ENCODE measurements around the gene FCER1A.

GRCh38 chr1:159315381-159315780 lies 13.2 kb downstream of the FCER1A start:
- TF ChIP-seq CTCF (IDR thresholded peaks at IDR 0.05) (no peak), POLR2A (IDR thresholded peaks at IDR 0.05) (no peak), POLR2AphosphoS5 (IDR thresholded peaks at IDR 0.05) (no peak)
